Myocyte (in vitro differentiated cells): ENCODE results near the gene FBXL16. TPM values are rescaled to one million over a fixed set of nuclear protein-coding genes. Genes with fewer than 3 reads are reported as not detected.
"Not testable (repeated sequence)": the region's sequence is repeated elsewhere in the genome, so short reads cannot be mapped to it uniquely, and the experiment has no call there.

Experiments used
- DNase-seq: peaks from one replicate; pipeline ENCODE4 v3.0.0-alpha.2; 2012; ENCODE audit warnings: low read depth
- total RNA-seq: library from RNA; depleted of rRNA; stranded (reverse); fragments of >200 nt; gene quantifications from 2 replicates; pipeline ENCODE4 v1.2.3, GENCODE V29; 2014

FBXL16 gene
- total RNA-seq, 1 donor from 2014 or later, result 0.51 TPM

DNA sequence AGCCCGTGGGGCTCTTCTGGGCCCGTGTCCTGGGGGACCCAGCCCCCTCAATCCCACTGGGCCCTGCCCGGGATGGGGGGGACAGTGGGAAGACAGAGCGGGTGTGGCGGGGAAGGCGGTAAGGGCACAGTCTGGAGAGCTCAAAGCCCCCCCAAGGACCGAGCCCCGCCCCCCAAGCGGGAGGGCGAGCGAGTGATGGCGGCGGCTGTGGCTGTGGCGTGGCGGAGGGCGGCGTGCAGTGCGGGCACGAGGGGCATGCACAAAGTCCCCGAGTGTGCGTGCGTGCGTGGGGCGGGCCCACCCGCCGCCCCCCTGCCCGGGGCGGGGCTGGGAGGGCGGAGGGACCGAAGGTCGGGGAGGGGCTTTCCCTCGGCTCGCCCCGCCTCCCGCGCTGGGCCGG lies 11.8 kb downstream of the FBXL16 start:
- no peak for DNase-seq

DNA sequence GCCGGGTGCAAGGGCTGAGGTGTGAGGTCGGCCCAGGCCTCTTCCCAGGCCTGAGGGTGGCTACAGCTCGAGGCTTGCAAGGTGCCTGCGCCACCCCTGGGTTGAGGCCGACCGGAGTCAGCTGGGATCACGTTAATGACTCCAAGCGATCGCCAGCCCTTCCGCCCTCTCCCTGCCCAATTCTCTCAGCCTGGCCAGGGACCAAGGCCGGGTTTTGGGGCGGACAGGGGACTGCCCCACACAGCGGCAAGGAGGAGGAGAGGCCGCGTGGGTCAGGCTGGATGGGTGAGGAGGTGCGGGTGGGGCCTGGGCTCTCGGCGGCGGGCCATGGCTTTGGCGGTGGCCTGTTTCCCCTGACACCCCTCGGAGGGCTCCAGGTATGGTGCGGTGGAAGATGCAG lies 12.2 kb downstream of the FBXL16 start:
- DNase-seq, result no peak

DNA sequence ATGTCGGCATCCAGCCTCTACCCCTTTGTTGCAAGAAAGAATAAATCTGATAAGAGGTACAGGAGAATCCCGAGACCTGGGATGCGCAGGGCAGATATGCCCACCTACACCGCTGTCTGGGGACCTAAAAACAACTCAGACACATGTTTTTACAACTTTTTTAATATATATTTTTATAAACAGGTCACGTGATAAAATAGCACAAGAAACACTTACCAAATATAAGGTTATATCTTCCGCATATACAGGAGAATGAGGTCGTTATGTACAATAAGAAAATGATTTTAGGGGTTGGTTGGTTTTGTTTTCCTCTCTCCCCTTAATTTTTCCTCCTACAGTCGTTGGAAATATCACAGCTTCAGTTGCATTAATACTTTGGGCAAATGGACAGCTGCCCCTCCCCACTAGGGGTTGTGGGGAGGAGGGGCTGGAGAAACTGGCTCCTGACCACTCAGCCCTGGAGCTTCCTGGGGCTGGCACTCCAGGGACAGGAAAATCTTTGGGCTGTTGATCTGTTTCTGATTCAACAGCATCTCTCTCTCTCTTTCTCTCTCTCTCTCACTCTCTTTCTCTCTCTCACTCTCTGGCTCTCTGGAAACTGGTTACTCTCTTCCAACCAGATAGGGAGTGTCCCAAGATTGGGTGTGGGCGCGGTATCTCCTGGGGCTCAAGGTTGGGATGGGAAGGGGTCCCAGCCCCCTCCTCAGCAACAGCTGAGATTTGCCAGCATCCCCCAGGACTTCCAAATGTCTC lies 13.1 kb downstream of the FBXL16 start:
- no peak for DNase-seq

DNA sequence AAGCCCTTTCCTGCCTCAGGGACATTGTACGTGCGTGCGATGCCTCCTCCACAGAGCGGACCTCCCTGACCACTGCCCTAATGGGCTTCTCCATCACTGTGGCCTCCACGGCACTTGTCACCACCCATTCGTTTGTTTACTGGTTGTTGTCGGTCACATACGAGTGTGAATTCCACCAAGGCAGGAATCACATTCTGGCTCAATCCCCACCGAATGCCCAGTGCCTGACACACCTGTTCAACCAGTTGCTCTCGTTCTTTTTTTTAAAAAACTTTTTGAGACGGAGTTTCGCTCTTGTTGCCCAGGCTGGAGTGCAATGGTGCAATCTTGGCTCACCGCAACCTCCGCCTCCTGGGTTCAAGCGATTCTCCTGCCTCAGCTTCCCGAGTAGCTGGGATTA lies 14.4 kb downstream of the FBXL16 start:
- not testable (repeated sequence) for DNase-seq

DNA sequence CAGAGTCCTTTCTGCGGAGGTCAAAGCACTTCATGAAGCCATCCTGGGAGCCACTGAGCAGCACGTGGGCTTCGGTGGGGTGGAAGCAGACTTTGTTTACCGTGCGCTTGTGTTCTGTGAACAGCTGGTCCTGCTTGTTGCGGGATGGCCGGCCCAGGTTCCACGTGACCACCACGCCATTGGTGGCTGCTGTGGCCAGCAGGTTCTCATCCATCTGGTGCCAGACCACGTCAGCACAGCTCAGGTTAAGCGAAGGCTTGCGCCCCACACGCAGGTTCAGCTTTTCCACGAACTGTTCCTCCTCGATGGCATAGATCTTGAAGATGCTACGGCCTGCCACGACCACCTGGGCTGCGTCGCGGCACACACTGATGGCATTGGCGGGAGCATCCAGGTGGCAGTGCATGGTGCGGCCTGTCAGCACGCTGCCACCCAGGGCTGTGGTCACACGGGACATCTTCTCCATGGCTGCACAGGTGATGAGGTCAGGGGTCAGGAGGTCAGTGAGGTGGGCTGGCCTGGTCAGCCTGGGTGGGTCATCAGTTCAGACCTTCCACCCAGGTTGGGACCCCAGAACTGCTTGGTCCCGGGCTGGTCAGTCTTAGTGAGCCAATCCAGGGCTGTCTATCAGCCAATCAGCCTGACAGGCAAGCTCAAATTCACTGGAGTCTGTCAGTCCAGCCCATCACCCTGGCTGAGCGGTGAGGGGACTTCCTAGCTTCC lies 16.3 kb downstream of the FBXL16 start:
- DNase-seq, result no peak

DNA sequence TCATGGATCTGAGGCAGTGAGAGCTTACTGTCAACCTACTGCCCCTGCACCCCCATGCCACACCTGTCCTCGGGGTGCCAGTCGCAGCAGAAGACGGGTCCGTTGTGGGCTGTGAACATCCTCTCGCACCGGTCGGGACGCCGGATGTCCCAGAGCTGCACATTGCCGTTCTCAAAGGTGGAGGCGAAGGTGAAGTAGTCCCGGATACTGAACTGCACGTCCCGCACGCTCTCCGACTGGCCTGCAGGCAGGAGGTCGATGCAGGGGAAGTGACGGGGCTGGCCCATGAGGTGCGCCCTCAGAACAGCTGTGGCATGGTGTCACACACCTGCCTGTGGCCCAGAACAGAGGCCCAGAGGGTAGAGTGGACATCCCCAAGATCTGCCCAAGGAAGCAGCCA lies 18.1 kb downstream of the FBXL16 start:
- DNase-seq, result no peak

DNA sequence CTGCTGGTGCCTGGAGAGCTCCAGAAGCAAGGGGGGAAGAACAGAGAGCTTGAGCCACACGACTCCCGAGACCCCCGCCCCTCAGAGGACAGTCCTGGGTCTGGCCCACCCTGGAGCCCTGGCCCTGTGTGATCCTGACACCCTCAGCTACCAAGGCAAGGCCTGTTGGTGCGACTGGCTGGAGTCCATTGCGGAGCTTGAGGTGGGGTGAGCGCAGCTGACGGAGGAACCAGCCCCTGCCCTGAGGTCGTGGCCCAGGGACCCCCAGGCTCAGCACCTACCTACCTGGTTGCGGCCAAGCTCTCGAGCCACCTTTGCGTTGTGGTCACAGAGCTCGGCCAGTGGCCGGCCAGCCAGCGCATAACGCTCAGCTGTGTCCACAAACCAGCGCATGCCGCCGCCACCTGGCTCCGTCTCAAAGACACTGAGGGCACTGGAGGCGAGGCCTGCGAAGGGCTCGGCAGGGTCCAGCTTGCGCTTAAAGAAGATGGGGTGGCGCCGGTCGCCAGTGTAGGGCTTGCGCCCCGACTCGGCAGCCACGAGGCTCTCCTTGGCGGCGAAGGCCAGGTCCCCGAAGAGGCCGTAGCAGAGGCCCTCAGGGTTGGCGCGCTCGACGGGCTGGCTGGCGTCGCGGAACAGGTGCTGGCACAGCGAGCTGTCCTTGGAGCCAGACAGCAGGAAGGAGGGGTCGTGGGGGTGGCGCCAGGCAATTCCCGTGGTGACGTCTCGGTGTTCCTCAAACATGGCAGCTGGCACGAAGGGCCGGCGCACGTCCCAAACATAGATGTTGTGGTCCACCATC lies 18.9 kb downstream of the FBXL16 start:
- DNase-seq, result no peak

DNA sequence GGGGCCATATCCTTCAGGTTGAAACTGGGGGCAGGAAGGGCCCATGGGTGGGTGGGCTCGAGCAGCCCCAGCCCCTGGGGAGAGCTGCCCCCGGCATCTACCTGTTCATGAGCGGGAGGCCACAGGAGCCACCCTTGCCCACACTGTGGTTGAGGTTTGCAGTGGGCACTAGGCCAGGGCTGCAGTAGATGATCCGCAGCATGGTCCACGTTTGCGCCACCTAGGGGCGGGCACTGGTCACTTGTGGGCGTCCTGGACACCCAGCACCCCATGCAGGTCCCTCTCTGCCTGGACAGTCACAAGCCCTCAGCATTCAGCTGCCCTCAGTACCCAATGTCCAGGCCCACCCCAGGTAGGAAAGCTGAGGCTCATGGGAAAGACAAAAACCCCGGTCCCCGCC lies 19.6 kb downstream of the FBXL16 start:
- DNase-seq, result peak; percentile 49

DNA sequence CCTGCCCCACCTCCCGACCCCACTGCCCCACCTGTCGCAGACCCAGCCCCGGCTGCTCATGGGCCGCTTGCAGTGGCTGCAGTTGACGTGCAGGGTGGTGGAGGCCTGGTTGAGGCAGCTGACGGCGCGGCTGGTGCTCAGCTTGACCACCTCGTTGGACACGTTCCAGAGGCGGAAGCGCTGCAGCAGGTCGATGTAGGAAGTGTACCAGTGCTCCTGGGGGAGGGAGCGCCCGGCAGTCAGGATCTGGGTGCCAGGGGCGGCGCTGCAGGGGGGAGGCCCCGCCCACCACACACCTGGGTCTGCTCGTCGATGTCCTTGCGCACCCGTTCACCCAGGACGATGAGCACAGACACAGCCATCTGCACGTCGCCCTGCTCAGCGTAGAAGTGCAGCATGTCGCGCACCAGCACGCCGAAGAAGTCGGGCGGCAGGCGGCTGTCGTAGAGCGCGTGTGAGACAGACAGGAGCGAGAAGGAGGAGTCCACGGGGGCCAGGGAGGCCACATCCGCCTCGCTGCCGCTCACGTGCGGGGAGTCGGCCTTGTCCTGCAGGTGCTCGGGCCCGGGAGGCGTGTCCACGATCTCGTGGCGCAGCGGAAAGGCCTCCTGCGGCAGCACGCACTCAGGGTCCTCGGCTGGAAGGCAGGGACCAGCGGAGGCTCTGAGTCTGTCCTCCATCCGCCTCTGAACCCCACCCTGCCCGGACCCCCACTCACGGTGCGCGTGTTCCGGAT lies 20.5 kb downstream of the FBXL16 start:
- DNase-seq, result no peak

DNA sequence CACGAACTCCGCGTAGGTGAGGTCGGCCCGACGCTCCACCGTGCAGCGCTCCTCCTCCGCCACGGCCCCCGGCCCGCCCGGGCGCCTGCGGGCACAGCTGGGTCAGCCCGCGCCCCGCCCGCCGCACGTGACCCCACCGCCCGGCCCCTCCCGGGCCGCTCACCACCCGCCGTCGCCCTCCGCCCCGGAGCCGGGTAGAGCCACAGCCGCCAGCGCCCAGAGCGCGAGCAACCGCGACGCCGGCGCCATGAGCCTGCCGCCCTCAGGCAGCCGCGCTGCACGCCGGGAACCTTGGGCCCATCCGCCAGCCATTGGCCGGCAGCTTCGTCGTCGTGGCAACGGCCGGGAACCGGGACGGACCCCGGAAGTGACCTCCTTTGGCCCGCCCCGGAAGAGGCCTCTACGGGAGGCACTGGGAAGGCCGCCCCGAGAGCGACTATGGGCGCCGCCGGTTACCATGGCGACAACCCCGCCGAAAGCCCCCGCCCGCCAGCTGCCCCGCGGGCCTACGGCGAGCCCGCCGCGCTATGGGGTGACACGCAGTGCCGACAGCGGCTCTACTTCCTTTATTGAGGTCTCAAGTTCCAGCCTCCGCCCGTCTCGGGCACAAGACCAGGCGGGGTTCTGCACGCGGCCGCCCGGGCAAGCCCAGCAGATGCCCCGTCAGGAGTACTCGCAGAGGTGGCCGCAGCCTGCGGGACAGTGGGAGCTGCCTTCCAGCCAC lies 21.4 kb downstream of the FBXL16 start, which contains the start of gene JMJD8:
Gene JMJD8 (minus strand): TSS at position 264 of the 724 bp plus-strand sequence. CDS start 15 bp downstream, at position 249.
- DNase-seq, result peak; percentile 96

DNA sequence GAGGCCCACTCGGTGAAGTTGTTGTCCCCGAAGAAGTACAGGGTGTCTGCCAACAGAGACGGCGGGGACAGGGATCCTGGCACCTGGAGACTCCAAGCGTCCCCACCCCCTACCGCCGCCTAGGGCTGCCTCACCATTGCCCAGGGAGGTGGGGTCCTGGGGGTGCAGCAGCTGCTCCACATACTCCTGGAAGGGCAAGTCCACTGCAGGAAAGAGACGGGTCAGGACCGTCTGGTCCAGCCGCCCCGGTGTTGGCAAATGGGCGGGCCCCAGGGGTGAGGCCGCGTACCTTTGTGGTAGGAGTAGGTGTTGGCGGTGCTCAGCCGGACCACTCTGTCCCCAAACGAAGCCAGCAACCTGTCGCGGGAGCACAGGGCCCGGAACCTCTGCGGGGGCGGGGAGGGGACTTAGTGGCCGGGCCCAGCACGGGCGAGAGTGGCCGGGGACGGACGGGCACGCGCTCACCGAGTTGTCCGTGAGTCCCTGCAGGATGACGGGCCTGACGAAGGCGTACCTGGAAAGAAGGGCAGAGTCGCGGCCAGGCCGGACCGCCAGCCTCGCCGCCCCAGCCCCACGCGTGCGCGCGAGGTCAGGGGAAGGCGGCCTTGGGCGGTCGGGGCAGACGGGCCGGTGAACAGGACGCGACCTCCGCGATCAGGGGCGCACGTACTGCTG lies 22.1 kb downstream of the FBXL16 start:
- DNase-seq, result no peak

DNA sequence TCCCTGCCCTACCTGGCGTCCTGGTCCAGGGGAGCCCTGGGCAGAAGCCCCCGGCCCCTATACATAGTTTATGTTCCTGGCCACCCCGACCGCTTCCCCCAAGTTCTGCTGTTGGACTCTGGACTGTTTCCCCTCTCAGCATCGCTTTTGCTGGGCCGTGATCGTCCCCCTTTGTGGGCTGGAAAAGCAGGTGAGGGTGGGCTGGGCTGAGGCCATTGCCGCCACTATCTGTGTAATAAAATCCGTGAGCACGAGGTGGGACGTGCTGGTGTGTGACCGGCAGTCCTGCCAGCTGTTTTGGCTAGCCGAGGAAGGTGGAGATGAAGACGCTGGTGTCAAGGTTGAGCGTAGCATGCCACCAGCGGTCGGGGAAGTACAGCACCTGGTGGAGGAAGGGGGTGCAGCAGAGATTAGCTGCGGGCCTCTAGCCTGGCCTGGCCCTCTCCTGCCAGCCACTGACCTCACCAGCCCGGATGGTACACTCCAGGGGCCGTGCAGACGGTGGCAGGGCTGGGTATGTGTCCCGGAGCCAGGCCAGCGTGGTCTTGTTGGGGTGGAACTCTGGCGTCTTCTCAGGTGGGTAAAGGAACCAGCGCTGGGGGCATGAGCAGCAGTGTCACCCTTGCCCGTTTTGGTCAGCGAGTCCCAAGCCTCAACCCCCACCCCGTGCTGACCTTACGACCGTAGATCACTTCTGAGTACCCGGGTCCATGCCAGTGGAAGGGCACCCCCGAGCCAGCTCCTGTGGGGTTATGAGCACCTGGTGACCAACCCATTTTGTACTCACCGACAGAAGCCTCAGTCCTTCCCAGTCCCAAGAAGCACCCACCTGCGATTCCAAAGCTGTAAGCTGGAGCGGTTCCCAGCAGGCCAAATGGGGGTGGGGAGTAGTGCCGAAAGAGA lies 22.9 kb downstream of the FBXL16 start:
- no peak for DNase-seq

DNA sequence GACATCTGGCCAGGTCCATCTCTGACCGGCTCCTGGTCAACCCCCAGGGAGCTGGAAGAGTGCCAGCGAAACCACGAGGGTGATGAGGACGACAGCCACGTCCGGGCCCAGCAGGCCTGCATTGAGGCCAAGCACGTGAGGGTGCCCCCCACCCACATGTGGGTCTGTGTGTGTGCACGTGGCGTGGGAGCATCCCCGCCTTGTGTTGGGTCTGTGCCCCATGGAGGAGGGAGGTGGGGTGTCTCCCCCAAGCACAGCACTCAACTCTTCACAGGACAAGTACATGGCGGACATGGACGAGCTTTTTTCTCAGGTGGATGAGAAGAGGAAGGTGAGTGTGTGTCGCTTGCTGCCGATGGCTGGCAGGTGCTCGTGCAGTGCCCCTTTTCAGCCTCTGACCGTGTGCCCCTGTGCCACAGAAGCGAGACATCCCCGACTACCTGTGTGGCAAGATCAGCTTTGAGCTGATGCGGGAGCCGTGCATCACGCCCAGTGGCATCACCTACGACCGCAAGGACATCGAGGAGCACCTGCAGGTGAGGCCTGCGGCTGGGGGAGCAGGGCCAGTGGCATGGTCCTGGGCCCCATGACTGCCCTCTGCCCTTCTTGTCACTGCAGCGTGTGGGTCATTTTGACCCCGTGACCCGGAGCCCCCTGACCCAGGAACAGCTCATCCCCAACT lies 23.7 kb downstream of the FBXL16 start:
- DNase-seq, result peak; percentile 34

DNA sequence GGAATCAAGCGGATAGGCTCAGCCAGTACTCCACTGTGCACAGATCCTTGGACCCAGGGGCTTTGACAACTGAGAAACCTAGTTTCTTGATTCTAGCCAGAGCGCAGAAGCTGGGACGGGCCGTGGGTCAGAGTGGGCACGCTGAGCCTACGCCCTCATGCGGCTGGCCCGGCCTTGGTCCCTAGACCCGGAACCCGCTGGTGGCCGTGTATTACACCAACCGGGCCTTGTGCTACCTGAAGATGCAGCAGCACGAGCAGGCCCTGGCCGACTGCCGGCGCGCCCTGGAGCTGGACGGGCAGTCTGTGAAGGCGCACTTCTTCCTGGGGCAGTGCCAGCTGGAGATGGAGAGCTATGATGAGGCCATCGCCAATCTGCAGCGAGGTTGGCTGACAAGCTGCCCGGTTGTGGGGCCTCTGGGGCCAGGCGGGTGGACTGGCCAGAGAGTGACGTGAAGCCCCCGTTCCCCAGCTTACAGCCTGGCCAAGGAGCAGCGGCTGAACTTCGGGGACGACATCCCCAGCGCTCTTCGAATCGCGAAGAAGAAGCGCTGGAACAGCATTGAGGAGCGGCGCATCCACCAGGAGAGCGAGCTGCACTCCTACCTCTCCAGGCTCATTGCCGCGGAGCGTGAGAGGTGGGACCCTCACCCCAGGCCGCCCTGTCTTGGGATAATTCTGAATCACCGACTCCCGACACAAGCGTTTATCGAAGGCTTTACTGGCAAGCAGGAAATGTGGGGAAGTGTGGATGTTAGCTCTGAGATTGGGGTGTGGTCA lies 24.4 kb downstream of the FBXL16 start:
- no peak for DNase-seq

DNA sequence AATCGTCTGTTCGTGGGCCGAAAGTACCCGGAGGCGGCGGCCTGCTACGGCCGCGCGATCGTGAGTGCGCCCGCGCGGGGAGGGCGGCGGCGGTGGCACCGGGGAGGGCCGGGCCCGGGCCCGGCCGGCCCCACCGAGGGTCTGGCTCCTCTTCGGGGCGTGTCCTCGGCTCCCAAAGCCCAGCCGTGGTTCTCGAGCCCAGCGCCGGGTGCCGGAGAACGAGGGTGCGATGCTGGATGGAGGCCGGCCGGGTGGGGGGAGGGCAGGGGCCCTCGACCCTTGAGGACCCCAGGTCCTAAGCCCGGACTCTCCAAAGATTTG lies 25.0 kb downstream of the FBXL16 start:
- DNase-seq, result no peak

DNA sequence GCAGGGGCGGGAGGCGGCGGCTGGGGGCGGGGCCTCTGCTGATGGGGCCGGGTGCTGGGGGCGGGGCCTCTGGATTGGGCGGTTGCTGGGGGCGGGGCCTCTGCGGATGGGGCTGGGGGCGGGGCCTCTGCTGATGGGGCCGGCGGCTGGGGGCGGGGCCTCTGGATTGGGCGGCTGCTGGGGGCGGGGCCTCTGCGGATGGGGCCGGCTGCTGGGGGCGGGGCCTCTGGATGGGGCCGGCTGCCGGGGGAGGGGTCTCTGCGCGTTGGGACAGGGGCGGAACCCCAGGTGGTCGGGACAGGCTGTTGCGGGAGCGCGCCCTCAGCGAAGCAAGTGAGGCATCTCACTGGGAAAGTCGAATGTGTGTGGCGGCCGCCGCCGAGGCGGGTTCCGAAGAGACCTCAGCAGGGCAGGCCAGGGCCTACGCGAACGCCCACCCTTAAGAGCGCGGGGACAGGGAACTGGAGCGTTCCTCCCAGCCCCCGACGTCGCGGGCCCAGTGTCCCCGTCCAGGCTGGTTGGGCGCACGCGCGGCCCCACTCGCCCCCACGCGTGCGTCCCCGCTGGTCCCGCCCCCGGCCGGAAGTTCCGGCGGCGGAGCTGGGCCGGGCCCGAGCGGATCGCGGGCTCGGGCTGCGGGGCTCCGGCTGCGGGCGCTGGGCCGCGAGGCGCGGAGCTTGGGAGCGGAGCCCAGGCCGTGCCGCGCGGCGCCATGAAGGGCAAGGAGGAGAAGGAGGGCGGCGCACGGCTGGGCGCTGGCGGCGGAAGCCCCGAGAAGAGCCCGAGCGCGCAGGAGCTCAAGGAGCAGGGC lies 25.6 kb downstream of the FBXL16 start, which contains the start of gene STUB1:
Gene STUB1 (plus strand): TSS at position 597 of the 811 bp plus-strand sequence. CDS start 116 bp downstream, at position 713.
- DNase-seq, result peak; percentile 86
